ENCODE results near the gene CALN1. TPM values are rescaled to one million over a fixed set of nuclear protein-coding genes. Genes with fewer than 3 reads are reported as not detected.

The CALN1 gene
- total RNA-seq, 1 donor, result under 0.01 TPM

DNA sequence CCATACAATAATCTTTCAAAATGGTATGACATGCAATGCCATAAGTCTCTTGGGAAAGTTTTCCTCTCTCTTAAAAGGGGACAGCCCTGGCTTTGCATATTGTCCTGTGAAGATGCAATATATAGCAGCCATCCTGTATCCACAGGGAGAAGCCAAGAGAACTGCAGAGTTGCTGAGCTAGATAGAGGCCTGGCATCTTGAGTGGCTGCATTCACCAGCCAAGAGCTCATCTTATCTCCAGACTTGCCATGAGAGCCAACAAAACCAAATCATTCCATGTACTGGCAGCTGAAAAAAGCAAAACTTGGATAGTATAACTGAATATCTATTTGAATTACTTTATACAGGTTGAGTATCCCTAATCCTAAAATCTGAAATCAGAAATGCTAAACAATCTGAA lies 348.8 kb downstream of the CALN1 start:
- no peak for DNase-seq (ENCODE audit: low read depth)
- no peak overlapping the region for H3K4me3 ChIP-seq (ENCODE audit: low read depth, low read length)
- no peak for TF ChIP-seq CTCF (IDR thresholded peaks at IDR 0.05; ENCODE audit: insufficient read depth, low read depth, low read length)

GRCh38 chr7:72062666-72063065 lies 349.5 kb downstream of the CALN1 start:
- no peak for TF ChIP-seq CTCF (IDR thresholded peaks at IDR 0.05; ENCODE audit: insufficient read depth, low read depth, low read length)
- no peak overlapping the region for H3K4me3 ChIP-seq (ENCODE audit: low read depth, low read length)
- DNase-seq (ENCODE audit: low read depth), result no peak

DNA sequence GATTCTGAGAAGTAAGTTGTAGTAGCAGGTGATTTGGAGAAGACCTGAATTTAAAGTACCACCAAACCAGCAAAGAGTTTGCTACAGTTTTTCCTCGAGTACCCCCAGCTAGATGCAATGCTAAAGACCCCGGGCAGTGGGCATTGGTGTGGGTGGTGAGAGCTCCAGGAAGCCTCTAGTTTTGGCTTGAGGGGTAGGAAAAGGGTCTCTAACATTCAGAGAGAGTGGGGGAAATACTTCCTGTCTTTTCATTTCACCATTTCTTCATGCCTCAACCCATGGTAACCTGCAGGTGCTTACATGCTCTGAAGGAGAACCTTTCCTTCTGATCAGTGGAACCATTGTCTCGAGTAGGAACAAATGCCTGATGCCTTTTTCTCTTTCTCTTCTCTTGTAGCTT lies 352.2 kb downstream of the CALN1 start:
- no peak overlapping the region for H3K4me3 ChIP-seq (ENCODE audit: low read depth, low read length)
- DNase-seq (ENCODE audit: low read depth), result no peak
- no peak for TF ChIP-seq CTCF (IDR thresholded peaks at IDR 0.05; ENCODE audit: insufficient read depth, low read depth, low read length)

DNA sequence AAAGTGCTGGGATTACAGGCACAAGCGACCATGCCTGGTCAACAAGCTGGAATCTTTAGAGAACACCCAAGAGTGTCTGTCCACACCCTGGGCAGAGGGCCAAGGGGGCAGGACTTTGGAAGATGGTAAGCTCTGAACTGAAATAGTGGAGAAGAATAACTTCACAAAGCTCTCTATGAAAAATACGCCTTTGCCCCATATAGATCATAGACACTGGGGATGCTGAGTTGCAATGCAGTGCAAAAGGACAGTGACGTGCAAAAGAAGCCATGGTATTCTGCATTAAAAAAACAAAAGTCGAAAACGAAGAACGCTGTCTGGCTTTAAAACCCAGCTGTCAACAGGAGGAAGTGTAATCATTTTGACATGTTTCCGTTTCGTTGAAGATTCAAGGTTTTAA lies 353.6 kb downstream of the CALN1 start:
- no peak for TF ChIP-seq CTCF (IDR thresholded peaks at IDR 0.05; ENCODE audit: insufficient read depth, low read depth, low read length)
- DNase-seq (ENCODE audit: low read depth), result no peak
- no peak overlapping the region for H3K4me3 ChIP-seq (ENCODE audit: low read depth, low read length)

- no peak for DNase-seq (ENCODE audit: low read depth)
- TF ChIP-seq CTCF (IDR thresholded peaks at IDR 0.05; ENCODE audit: insufficient read depth, low read depth, low read length), result no peak
- H3K4me3 ChIP-seq (ENCODE audit: low read depth, low read length), result no peak overlapping the region
These were observed 354.3 kb downstream of the CALN1 start for GRCh38 chr7:72057796-72058195.

DNA sequence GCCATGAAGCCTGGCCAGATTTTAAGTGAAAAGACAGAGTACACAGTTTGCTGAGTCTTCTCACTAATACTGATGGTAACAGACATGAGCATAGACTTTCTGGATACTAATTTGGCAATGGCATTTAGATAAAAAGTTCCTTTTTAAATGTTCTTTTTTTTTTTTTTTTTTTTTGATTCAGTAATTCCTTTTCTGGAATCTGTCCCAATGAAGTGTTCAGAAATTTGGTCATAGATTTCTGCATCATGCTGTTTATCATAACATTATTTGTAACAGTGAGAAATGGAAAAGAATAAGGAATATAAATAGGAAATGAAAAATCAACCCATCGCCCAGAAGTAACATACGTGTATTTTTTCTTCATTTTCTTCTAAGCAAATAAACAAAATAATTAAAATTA lies 354.9 kb downstream of the CALN1 start:
- no peak overlapping the region for H3K4me3 ChIP-seq (ENCODE audit: low read depth, low read length)
- no peak for DNase-seq (ENCODE audit: low read depth)
- no peak for TF ChIP-seq CTCF (IDR thresholded peaks at IDR 0.05; ENCODE audit: insufficient read depth, low read depth, low read length)

- no peak for TF ChIP-seq CTCF (IDR thresholded peaks at IDR 0.05; ENCODE audit: insufficient read depth, low read depth, low read length)
- DNase-seq (ENCODE audit: low read depth), result no peak
- no peak overlapping the region for H3K4me3 ChIP-seq (ENCODE audit: low read depth, low read length)
These were observed 356.7 kb downstream of the CALN1 start for GRCh38 chr7:72055426-72055825.

Data from fibroblast of villous mesenchyme (primary cell).